Measurements from ENCODE around the gene FUT8.

FUT8 gene

GRCh38 chr14:65549429-65549828 is 136.9 kb downstream of the FUT8 start:
- in situ Hi-C loops (cut with HindIII; ENCODE audit: low sequenced_read_pairs): no loop called here

DNA sequence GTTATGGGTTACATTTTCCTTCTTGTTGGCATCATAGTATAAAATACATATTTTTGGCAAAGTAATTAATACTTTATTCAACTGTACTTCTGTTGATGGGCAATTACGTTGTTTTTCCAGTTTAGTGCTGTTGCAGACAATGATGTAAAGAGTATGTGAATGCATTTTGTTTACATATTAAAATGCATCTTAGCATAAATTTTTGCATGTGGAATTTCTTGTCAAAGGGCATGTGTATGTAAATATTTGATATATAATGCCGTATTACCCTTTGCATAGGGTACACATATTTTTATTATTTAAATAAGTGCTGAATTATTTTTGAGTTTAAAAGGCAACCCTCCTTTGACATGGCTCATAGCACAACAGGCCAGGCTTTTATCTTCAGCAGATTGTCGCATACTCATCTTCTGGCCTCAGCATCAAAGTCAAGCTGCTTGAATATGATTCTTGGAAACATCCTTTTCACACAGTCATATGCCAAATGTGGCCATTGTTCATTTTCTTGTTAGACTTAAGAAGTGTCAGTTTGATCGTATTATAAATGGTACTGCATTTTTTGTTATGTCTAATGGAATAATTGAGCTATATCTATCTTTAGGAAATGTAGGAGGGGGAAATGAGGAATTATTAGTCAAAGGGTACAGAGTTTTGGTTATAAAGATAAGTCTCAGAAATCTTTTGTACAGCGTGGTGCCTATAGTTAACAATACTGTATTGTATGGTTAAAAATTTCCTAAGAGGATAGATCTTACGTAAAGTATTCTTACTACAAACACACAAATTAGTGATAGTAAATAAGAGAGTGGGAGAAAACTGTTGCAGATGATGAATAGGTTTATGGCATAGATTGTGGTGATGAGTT is 138.5 kb downstream of the FUT8 start:
- in situ Hi-C loops (cut with HindIII; ENCODE audit: low sequenced_read_pairs): no loop called here

DNA sequence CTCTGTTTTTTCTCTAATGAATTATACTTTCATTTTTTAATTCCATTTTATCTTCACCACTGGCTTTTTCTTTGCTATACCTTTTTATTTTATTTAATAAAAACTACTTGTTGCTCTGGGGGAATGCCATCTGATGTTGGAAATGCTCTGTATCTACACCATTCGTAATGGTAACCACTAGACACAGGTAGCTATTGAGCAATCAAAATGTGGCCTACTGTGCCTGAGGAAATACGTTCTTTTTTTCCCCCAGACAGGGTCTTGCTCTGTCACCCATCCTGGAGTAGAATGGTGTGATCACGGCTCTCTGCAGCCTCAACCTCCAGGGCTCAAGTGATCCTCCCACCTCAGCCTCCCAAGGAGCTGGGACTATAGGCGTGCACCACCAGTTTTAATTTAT is 140.2 kb downstream of the FUT8 start:
- in situ Hi-C loops (cut with HindIII; ENCODE audit: low sequenced_read_pairs): no loop called here

DNA sequence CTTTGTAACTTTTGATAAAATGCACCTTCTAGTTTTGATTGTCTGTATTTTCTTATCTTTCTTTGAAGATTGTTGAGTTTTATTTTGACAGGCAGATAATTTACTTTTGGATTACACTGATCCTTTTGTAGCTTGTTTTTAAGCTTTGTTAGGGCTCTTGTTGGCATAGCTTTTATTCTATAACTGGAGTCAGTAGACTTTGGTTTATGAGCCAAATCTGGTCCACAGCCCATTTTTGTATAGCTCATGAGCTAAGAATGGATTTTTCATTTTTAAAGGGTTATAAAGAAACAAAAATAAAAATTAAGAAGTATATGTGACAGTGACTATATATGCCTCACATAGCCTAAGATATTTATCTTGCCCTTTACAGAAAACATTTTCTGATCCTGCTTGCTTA is 142.3 kb downstream of the FUT8 start:
- in situ Hi-C loops (cut with HindIII; ENCODE audit: low sequenced_read_pairs): no loop called here

- in situ Hi-C loops (cut with HindIII; ENCODE audit: low sequenced_read_pairs): no loop called here
These were observed 142.8 kb downstream of the FUT8 start for GRCh38 chr14:65555358-65555757.

GRCh38 chr14:65558363-65558762 is 145.8 kb downstream of the FUT8 start:
- in situ Hi-C loops (cut with HindIII; ENCODE audit: low sequenced_read_pairs): no loop called here

DNA sequence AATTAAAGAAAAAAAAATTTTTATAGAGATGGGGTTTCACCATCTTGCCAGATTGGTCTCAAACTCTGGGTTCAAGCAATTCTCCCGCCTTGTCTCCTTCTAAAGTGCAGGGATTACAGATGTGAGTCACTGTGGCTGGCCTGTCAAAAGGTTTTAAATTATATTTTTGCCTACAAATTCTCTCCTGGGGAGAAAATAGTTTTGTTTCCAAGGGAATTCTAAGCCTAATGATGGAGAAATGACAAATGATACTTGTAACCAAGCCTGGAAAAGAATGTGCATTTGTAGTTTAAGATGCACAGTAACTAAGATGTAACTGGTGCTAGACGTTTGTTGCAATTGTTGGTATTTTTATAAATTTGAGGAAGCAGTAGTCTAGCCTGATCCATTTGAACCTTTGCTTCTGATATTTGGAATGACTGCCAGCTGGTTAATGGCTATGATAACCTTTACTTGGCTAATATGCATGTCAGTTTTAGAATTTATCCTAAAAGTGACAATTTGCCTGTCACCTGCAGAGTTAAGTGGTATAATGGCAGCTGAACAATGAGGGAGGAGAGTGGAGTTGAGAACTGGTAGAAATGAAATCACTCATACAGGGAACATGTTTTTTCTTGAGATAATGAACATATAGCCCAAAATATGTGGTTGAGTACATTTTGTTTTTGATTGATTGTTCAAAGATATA is 148.0 kb downstream of the FUT8 start:
- in situ Hi-C loops (cut with HindIII; ENCODE audit: low sequenced_read_pairs): loop anchor here (5.0 kb wide), 3 partner anchors 62 to 102 kb away; no protein-coding TSS in a partner anchor

GRCh38 chr14:65564370-65564769 is 151.8 kb downstream of the FUT8 start:
- in situ Hi-C loops (cut with HindIII; ENCODE audit: low sequenced_read_pairs): loop anchor here (5.0 kb wide), 3 partner anchors 58 to 98 kb away; no protein-coding TSS in a partner anchor

DNA sequence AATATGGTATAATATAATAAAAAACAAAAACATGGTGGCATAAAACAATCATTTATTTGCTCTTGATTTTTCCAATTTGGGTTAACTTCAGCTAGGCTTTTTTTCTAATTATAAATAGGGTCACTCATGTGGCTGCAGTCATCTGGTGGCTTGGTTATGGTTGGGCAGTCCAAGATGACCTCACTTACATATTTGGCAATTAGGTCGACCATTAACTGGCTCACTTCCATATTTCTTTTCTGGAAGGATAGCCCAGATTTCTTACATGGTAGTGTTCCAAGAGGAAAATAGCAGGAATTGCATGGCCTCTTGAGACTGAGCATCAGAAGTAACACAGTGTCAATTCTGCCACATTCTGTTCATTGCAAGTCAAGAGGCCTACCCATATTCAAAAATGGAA is 153.4 kb downstream of the FUT8 start:
- in situ Hi-C loops (cut with HindIII; ENCODE audit: low sequenced_read_pairs): no loop called here

DNA sequence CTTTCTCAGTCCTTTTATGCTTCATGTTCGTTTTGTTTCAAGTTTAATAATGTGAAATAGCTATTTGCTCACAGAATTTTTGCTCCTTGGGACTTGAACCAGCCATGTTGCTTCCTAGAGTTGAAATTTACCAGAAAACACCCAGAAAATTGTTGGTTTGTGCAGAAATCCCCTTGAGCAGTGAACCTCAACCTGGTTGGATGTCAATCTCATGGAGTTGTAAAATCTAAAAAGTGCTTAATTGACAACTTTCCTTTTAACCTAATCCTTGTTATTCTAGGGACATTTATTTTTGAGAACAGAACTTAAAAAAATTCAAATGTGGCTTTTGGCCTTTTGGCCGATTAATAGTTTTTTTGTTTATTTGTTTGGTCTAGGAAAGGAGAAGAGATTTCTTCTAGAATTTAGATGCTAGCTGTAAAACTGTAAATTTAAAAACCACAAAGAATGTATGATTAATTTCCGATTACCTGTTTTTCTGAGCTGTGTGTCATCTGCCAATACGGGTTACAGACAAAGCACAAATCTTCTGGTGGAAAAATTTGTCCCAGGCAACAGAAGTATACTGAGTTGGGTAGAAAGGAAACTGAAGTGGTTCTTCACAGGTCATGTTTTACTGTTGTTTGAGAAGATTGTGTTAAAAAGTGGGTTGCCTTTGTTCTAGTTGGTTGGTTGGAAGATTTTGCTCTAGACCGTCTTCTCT is 154.4 kb downstream of the FUT8 start:
- in situ Hi-C loops (cut with HindIII; ENCODE audit: low sequenced_read_pairs): no loop called here

DNA sequence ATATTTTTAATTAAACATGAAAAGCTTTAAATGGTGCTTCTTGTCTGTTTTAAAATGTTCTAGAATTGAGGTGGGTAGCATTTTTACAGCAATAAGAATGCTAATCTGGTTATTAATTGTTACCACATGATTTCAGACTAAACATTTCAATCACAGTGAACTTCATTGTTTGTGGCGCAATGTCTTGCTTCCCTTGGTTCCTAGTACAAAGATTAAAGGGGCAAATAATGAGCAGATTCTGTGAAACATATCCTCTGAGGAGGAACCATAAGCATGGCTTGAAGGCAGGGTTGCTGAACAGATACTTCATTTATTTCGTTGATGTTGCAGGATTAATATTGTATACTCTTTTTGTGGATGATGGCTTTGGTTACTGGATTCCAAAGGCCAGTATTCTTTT is 162.1 kb downstream of the FUT8 start:
- in situ Hi-C loops (cut with HindIII; ENCODE audit: low sequenced_read_pairs): no loop called here

DNA sequence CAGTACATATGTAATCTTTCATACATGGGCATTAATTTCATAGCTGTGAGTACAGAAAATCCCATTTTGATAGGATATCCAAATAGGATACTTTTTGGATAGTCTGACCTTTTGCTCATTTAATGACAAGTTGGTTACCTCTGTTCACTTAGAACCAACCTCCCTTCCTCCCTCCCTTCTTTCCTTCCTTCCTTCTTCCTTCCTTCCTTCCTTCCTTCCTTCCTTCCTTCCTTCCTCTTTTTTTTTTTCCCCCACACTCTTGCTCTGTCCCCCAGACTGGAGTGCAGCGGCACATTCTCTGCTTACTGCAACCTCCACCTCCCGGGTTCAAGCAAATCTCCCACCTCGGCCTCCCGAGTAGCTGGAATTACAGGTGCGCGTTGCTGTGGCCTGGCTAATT is 162.9 kb downstream of the FUT8 start:
- in situ Hi-C loops (cut with HindIII; ENCODE audit: low sequenced_read_pairs): no loop called here

GRCh38 chr14:65580973-65581372 is 168.4 kb downstream of the FUT8 start:
- in situ Hi-C loops (cut with HindIII; ENCODE audit: low sequenced_read_pairs): no loop called here

DNA sequence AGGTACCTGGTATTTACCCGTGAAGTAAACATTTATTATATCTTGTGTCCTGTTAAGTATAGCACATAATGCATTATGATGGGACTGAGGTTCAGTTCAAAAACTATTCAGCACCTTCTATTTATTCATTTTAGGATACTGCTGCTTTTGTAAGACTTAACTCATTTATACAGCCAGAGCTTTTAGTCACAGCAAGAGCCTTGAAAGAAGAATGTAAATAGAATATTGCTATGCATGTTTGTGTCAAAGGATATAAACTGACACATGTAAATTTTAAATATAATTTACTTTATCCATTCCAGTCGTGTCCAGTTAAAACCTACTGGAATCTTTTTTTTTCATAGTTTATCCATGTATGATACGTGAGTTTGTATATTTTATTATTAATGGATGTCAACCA is 168.8 kb downstream of the FUT8 start:
- in situ Hi-C loops (cut with HindIII; ENCODE audit: low sequenced_read_pairs): no loop called here

DNA sequence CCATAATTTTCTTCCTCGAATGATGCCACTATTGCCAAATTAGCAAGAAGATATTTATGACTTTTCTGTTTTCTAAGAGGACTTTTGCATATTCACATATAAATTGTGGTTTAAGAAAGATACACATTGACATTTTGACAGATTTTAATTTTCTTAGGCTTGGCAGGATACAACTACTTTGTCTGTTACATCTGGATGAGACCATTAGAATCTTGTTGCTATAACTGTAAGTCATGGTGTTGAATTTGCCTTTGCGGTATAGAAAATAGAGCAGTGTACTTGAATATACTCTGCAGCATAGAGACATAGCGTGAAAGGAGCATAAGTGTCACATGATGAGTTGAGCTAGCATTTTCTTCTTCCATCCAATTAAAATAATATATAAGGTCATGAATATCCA is 169.3 kb downstream of the FUT8 start:
- in situ Hi-C loops (cut with HindIII; ENCODE audit: low sequenced_read_pairs): no loop called here

DNA sequence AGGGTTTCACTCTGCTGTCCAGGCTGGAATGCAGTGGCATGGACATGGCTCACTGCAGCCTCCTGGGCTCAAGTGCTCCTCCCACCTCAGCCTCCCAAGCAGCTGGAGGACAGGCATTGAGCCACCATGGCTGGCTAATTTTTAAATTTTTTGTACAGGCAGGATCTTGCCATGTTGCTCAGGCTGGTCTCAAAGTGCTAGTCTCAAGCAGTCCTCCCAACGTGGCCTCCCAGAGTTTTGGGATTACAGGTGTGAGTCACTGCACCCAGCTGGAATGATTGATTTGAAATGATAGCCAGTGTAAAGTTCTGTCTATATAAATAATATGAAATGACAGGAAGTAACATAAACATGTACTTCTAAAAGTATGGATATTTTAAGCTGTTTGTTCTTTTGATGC is 172.7 kb downstream of the FUT8 start:
- in situ Hi-C loops (cut with HindIII; ENCODE audit: low sequenced_read_pairs): no loop called here

DNA sequence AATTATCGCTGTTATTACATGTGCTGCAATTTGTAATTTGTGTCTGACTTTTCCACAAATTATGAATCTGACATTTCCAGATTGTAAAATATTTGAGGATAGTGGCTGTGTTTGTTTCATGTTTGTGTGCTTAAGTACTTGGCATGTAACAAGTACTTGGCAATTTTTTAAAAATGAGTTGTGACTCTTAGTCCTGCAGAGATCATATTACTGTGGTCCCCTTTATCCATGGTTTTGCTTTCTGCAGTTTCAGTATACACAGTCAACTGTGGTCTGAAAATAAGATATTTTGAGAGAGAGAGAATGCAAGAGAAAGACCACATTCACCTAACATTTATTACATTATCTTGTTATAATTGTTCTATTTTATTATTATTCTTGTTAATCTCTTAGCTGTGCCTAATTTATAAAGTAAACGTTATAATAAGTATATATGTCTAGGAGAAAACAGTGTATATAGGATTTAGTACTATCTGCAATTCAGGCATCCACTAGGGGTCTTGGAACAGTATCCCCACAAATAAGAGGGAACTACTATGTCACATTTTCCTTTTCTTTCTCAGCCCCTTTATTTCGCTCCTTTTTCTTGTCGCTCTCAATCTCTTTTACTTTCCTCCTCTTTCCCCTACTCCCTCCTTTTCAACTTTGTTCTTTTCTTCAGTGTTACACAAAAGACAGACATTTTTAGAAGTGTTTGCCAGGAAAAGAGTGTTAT is 176.1 kb downstream of the FUT8 start:
- in situ Hi-C loops (cut with HindIII; ENCODE audit: low sequenced_read_pairs): no loop called here

GRCh38 chr14:65594153-65594881 is 181.8 kb downstream of the FUT8 start:
- in situ Hi-C loops (cut with HindIII; ENCODE audit: low sequenced_read_pairs): no loop called here

DNA sequence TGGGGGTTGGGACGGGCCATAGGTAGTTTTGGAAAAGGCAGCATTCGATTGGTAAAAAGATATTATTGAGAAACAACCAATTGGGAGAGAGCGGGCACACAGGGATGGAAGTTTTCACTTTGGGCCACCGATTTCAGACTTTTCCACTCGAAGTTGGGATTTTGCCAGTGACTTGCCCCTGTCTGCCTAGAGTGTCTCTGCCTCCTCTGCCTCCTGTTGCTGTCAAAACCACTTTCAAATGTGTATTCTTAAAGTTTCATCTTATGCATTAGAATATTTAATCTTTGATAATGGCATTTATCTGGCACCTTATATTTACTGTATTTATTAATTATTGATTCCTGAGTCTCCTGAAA is 182.3 kb downstream of the FUT8 start:
- in situ Hi-C loops (cut with HindIII; ENCODE audit: low sequenced_read_pairs): no loop called here

DNA sequence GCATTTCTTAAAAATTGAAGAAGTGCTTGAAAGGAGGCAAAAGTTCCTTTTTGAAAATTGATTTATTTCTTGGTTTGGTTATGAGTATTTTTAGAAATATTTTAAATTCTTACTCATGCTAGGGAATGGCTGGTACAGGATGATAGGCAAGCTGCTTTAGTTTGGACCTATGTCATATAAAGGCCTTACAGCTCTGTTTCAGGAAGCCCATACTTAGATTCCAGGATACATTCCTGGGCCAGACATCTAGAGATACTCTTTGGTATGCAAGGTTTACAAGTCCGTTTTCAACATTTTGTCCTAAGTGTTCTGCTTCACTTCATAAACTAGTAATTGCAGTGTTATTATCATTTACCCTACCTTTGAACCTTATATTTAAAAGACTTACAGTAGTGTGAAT is 186.8 kb downstream of the FUT8 start:
- in situ Hi-C loops (cut with HindIII; ENCODE audit: low sequenced_read_pairs): no loop called here
